Neural progenitor cell (in vitro differentiated cells): ENCODE measurements around the gene CCDC107. TPM values are rescaled to one million over a fixed set of nuclear protein-coding genes. Genes with fewer than 3 reads are reported as not detected.
A peak's percentile ranks its signal among the peaks of the same experiment; 100 is the strongest.

ENCODE experiments used
- DNase-seq: peaks from one replicate; pipeline ENCODE4 v3.0.0-alpha.2; 2016; ENCODE audit warnings: low spot score
- H2AFZ ChIP-seq: fragments of 200-600 bp; sonication (generic); replicated peaks from 2 replicates; pipeline ENCODE4 v1.6.1; 2016; ENCODE audit warnings: antibody characterized with exemption
- H3F3A ChIP-seq: fragments of 200-600 bp; sonication (generic); 2 replicates; pipeline ENCODE4 v1.6.1; 2016; ENCODE audit warnings: antibody characterized with exemption, low read depth
- H3K27ac ChIP-seq: fragments of 200-600 bp; sonication (generic); 2 replicates; pipeline ENCODE4 v1.5.1; 2016; ENCODE audit warnings: mild to moderate bottlenecking
- H3K27me3 ChIP-seq: fragments of 200-600 bp; sonication (generic); 2 replicates; pipeline ENCODE4 v1.6.1; 2016; ENCODE audit warnings: mild to moderate bottlenecking, moderate library complexity
- H3K36me3 ChIP-seq: fragments of 200-600 bp; sonication (generic); 2 replicates; pipeline ENCODE4 v1.5.1; 2016
- H3K4me1 ChIP-seq: fragments of 200-600 bp; sonication (generic); 2 replicates; pipeline ENCODE4 v1.6.1; 2016; ENCODE audit warnings: mixed run types
- H3K4me2 ChIP-seq: fragments of 200-600 bp; sonication (generic); 2 replicates; pipeline ENCODE4 v1.6.1; 2016
- H3K4me3 ChIP-seq: fragments of 200-600 bp; sonication (generic); 2 replicates; pipeline ENCODE4 v1.5.1; 2016
- H3K79me2 ChIP-seq: fragments of 200-600 bp; sonication (generic); 2 replicates; pipeline ENCODE4 v1.6.1; 2016; ENCODE audit warnings: low read depth
- H3K9ac ChIP-seq: fragments of 200-600 bp; sonication (generic); 2 replicates; pipeline ENCODE4 v1.6.1; 2016
- H3K9me3 ChIP-seq: fragments of 200-600 bp; sonication (generic); 2 replicates; pipeline ENCODE4 v1.5.1; 2016; ENCODE audit warnings: low read depth
- H4K20me1 ChIP-seq: fragments of 200-600 bp; sonication (generic); 2 replicates; pipeline ENCODE4 v1.6.1; 2016; ENCODE audit warnings: low read depth
- H3K27ac Mint-ChIP-seq: 3 replicates; pipeline ENCODE4 v1.8.0; 2021; ENCODE audit warnings: mixed read lengths
- H3K27me3 Mint-ChIP-seq: 2 replicates; pipeline ENCODE4 v1.8.0; 2022; ENCODE audit warnings: low read depth, mild to moderate bottlenecking, inconsistent platforms, moderate library complexity, mixed read lengths; ENCODE audit not compliant: insufficient read depth
- H3K36me3 Mint-ChIP-seq: 3 replicates; pipeline ENCODE4 v1.8.0; 2021; ENCODE audit warnings: mixed read lengths
- H3K4me1 Mint-ChIP-seq: 3 replicates; pipeline ENCODE4 v1.8.0; 2021; ENCODE audit warnings: mixed read lengths
- H3K4me3 Mint-ChIP-seq: 3 replicates; pipeline ENCODE4 v1.8.0; 2021; ENCODE audit warnings: mild to moderate bottlenecking, moderate library complexity, mixed read lengths
- H3K9me3 Mint-ChIP-seq: 3 replicates; pipeline ENCODE4 v1.8.0; 2020; ENCODE audit warnings: mixed read lengths
- EZH2 ChIP-seq: fragments of 200-600 bp; sonication (generic); IDR thresholded peaks from 2 replicates; pipeline ENCODE4 v1.6.1; 2017; ENCODE audit warnings: antibody characterized with exemption, mild to moderate bottlenecking, moderate library complexity
- EZH2phosphoT487 ChIP-seq: fragments of 200-600 bp; sonication (generic); IDR thresholded peaks from 2 replicates; pipeline ENCODE4 v1.6.1; 2017; ENCODE audit warnings: antibody characterized with exemption
- total RNA-seq: library from RNA; depleted of rRNA; stranded (reverse); fragments of >200 nt; gene quantifications from 2 replicates; pipeline ENCODE4 v1.2.3, GENCODE V29; 2015; ENCODE audit warnings: low replicate concordance
- TF ChIP-seq, protein P1 (sequence below): fragments of 200-600 bp; sonication (generic); IDR thresholded peaks from 2 replicates; pipeline ENCODE4 v1.5.1; 2017; ENCODE audit warnings: antibody characterized with exemption, mild to moderate bottlenecking

The CCDC107 gene
- total RNA-seq, 1 donor from 2014 or later, result 3.8 TPM

DNA sequence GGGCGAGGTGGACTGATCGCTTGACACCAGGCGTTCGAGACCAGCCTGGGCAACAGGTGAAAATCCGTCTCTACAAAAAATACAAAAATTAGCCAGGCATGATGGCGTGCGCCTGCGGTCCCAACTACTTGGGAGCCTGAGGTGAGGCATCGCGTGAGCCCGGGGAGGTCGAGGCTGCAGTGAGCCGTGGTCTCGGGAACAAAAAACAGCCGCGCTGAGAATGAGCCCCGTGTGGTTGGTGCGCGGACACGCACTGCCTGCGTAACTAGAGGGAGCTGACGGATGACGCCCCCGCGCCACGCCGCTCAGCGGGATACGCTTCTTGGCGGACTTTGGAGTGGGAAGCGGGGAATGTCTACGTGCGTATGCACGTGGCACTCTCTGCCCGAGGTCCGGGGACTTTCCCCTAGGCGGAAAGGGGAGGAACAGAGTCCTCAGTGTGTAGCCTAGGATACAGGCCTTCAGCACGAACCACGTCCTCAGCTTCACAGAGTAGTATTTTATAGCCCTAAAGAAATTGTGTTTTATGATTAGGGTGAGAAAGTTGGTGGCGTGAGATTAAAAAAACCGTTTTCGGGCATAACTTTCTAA lies 451 bp upstream of the CCDC107 start, which contains the start of gene RMRP:
RMRP (minus strand) TSS at position 474 of the 591 bp plus-strand sequence.
- peaks cover 45% of the 10 kb centered on the region for H3K4me1 Mint-ChIP-seq
- H3K27me3 Mint-ChIP-seq, result peaks cover 15% of the 10 kb centered on the region
- peak within 1 kb of the TSS; percentile 97 for H3K27ac ChIP-seq
- H3K9me3 ChIP-seq, result no peaks in the 10 kb centered on the region
- no peaks in the 10 kb centered on the region for H3K36me3 ChIP-seq
- no peak for TF ChIP-seq EZH2
- TF ChIP-seq, protein P1, sequence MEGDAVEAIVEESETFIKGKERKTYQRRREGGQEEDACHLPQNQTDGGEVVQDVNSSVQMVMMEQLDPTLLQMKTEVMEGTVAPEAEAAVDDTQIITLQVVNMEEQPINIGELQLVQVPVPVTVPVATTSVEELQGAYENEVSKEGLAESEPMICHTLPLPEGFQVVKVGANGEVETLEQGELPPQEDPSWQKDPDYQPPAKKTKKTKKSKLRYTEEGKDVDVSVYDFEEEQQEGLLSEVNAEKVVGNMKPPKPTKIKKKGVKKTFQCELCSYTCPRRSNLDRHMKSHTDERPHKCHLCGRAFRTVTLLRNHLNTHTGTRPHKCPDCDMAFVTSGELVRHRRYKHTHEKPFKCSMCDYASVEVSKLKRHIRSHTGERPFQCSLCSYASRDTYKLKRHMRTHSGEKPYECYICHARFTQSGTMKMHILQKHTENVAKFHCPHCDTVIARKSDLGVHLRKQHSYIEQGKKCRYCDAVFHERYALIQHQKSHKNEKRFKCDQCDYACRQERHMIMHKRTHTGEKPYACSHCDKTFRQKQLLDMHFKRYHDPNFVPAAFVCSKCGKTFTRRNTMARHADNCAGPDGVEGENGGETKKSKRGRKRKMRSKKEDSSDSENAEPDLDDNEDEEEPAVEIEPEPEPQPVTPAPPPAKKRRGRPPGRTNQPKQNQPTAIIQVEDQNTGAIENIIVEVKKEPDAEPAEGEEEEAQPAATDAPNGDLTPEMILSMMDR, result peak; percentile 30
- H3F3A ChIP-seq, result peaks cover 48% of the 10 kb centered on the region
- peak within 1 kb of the TSS; percentile 100 for H3K27ac Mint-ChIP-seq
- DNase-seq, result peak; percentile 98
- peaks cover 8% of the 10 kb centered on the region for H3K79me2 ChIP-seq
- peak within 1 kb of the TSS; percentile 75 for H3K4me3 ChIP-seq
- peaks cover 10% of the 10 kb centered on the region for H4K20me1 ChIP-seq
- H3K4me1 ChIP-seq, result no peaks in the 10 kb centered on the region
- peak within 1 kb of the TSS; percentile 91 for H3K4me3 Mint-ChIP-seq
- H3K27me3 ChIP-seq, result peaks cover 15% of the 10 kb centered on the region
- peaks cover 27% of the 10 kb centered on the region for H3K36me3 Mint-ChIP-seq
- peak within 1 kb of the TSS; percentile 78 for H3K9ac ChIP-seq
- H3K4me2 ChIP-seq, result peak within 1 kb of the TSS; percentile 82
- peak within 1 kb of the TSS; percentile 60 for H2AFZ ChIP-seq
- peaks cover 3% of the 10 kb centered on the region for H3K9me3 Mint-ChIP-seq

- Histone ChIP-seq H3K9ac (peak overlapping the region; percentile 78), H3K4me3 (peak overlapping the region; percentile 75), H3K27ac (no peak overlapping the region), H3F3A (peaks cover 52% of the 10 kb centered on the region), H3K9me3 (no peaks in the 10 kb centered on the region), H3K27me3 (peaks cover 15% of the 10 kb centered on the region), H3K4me2 (peak overlapping the region; percentile 82), H3K4me1 (peaks cover 7% of the 10 kb centered on the region), H4K20me1 (peaks cover 10% of the 10 kb centered on the region), H2AFZ (no peak overlapping the region), H3K36me3 (no peaks in the 10 kb centered on the region), H3K79me2 (peaks cover 18% of the 10 kb centered on the region)
- Mint-ChIP-seq H3K4me3 (peak overlapping the region; percentile 91), H3K9me3 (peaks cover 3% of the 10 kb centered on the region), H3K27me3 (peaks cover 17% of the 10 kb centered on the region), H3K36me3 (peaks cover 29% of the 10 kb centered on the region), H3K4me1 (peaks cover 56% of the 10 kb centered on the region), H3K27ac (no peak overlapping the region)
- DNase-seq, result no peak
- TF ChIP-seq, protein P1, result no peak
- TF ChIP-seq EZH2phosphoT487, result no peak
- no peak for TF ChIP-seq EZH2
These were observed 802 bp downstream of the CCDC107 start for GRCh38 chr9:35658968-35659220.

DNA sequence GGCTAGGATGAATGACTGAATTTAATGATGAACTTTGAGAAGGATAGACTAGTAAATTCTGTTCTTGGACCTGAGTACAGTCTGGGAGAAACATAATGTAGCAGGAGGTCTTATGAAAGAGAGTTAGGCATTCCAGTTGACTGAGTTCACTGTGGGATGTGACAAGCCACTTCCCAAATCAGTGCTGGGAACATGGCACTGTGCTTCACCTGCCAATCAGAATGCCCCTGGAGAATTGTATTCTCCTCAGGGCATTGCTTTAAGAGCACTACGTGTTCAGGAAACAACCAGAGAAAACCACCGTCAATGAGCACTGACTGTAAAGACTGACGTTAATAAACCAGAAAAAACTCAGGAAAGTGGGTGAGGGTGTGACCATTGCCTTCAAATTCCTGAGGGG lies 1.2 kb downstream of the CCDC107 start:
- Histone ChIP-seq H3K9ac (no peak overlapping the region), H3K79me2 (peaks cover 23% of the 10 kb centered on the region), H3K4me3 (peak overlapping the region; percentile 75), H3K36me3 (no peaks in the 10 kb centered on the region), H3K27me3 (peaks cover 15% of the 10 kb centered on the region), H3K9me3 (no peaks in the 10 kb centered on the region), H4K20me1 (peaks cover 10% of the 10 kb centered on the region), H3K27ac (no peak overlapping the region), H2AFZ (no peak overlapping the region), H3F3A (peaks cover 53% of the 10 kb centered on the region), H3K4me2 (peak overlapping the region; percentile 82), H3K4me1 (peaks cover 12% of the 10 kb centered on the region)
- H3K27me3 Mint-ChIP-seq, result peaks cover 17% of the 10 kb centered on the region
- DNase-seq, result no peak
- peaks cover 60% of the 10 kb centered on the region for H3K4me1 Mint-ChIP-seq
- TF ChIP-seq EZH2phosphoT487 (no peak), EZH2 (no peak)
- TF ChIP-seq, protein P1, result no peak
- no peak overlapping the region for H3K27ac Mint-ChIP-seq
- H3K36me3 Mint-ChIP-seq, result peaks cover 29% of the 10 kb centered on the region
- peaks cover 3% of the 10 kb centered on the region for H3K9me3 Mint-ChIP-seq
- H3K4me3 Mint-ChIP-seq, result peak overlapping the region; percentile 91
